SU-DHL-6 (cell line): ENCODE results near the gene BOC.

Experiments
- EZH2phosphoT487 ChIP-seq: fragments of 200-600 bp; sonication (generic), shearing (Covaris generic); conservative IDR thresholded peaks from 2 replicates; pipeline ENCODE4 v1.6.1; 2018; ENCODE audit warnings: mild to moderate bottlenecking, antibody characterized with exemption, low read length, moderate library complexity, mixed read lengths
- TF ChIP-seq, protein P1 (sequence below): fragments of 200-600 bp; sonication (generic); IDR thresholded peaks from one replicate; pipeline ENCODE4 v1.5.1; 2017; ENCODE audit warnings: antibody characterized with exemption, mild to moderate bottlenecking, low read length, moderate library complexity; ENCODE audit not compliant: insufficient read depth, poor library complexity, severe bottlenecking

DNA sequence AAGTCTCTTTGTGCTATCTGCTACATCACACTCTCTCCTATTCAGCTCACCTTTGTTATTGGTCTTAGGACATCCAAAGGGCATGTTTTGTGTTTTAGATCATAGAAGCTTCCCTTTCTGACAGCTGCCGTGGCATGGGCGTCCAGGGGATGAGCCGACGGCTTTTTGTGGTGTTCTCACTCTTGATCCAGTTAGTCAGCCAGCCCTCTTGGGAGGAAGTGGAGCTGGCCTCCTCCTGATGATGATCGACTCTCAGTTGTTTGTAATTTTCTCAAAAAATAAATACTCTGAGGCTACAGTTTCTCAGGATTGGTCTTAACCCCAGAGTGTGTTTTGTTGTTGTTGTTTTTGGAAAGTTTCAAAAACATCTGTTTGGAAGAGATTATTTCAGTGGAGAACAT is 34.4 kb downstream of the BOC start:
- TF ChIP-seq, protein P1, sequence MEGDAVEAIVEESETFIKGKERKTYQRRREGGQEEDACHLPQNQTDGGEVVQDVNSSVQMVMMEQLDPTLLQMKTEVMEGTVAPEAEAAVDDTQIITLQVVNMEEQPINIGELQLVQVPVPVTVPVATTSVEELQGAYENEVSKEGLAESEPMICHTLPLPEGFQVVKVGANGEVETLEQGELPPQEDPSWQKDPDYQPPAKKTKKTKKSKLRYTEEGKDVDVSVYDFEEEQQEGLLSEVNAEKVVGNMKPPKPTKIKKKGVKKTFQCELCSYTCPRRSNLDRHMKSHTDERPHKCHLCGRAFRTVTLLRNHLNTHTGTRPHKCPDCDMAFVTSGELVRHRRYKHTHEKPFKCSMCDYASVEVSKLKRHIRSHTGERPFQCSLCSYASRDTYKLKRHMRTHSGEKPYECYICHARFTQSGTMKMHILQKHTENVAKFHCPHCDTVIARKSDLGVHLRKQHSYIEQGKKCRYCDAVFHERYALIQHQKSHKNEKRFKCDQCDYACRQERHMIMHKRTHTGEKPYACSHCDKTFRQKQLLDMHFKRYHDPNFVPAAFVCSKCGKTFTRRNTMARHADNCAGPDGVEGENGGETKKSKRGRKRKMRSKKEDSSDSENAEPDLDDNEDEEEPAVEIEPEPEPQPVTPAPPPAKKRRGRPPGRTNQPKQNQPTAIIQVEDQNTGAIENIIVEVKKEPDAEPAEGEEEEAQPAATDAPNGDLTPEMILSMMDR: no peak
- no peak for TF ChIP-seq EZH2phosphoT487
